22Rv1 (cell line): Measurements from ENCODE around the gene KCNG2.

Source experiments
- ZFX ChIP-seq: fragments of 450-650 bp; IDR thresholded peaks from 2 replicates; pipeline ENCODE4 v1.6.1; 2017; ENCODE audit warnings: antibody characterized with exemption, borderline replicate concordance
- TF ChIP-seq, protein P1 (sequence below): fragments of 450-650 bp; IDR thresholded peaks from 2 replicates; pipeline ENCODE4 v1.5.1; 2017; ENCODE audit warnings: mild to moderate bottlenecking

DNA sequence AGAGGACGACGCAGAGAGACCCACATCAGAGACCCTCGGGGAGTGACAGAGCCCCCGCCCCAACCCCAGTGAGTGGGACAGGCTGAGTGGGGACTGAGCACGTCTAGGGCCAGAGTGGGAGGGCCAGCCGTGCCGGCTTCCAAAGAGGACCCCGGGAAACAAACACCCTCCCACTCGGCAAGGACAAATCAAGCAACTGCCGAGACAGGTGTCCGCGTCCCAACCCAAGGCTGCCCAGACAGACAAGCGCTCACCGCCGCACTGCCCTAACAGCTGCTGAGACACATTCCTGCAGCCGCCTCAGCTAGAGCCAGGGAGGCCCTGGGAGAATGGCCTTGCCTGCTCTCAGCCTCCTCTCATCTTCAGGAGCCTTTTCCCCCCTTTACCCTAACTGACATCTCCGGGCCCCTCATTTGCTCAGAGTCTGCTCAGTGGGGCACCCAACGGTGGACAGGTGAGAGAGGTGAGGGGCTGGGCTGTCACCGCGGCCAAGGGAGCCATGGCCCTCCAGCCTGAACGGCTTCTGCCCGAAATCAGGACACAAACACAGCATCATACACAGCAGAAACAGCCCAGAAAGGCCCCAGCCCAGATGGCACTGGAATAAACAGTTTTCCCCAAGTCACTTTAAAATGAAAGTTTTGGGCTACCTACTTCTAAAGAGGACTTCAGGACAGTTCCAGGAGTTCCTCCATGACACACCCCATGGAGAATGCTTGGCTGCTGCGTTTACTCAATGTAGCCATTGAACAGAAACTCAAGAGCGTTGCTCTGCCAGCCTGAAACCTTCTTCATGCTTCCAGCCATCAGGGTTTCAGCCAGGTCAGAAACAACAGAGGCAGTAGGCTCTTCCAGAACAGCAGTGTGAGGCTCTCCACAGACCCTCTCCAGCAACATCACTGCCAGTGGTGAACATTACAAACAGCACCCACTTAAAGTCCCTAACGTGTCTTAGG is 130.1 kb downstream of the KCNG2 start:
- TF ChIP-seq, protein P1, sequence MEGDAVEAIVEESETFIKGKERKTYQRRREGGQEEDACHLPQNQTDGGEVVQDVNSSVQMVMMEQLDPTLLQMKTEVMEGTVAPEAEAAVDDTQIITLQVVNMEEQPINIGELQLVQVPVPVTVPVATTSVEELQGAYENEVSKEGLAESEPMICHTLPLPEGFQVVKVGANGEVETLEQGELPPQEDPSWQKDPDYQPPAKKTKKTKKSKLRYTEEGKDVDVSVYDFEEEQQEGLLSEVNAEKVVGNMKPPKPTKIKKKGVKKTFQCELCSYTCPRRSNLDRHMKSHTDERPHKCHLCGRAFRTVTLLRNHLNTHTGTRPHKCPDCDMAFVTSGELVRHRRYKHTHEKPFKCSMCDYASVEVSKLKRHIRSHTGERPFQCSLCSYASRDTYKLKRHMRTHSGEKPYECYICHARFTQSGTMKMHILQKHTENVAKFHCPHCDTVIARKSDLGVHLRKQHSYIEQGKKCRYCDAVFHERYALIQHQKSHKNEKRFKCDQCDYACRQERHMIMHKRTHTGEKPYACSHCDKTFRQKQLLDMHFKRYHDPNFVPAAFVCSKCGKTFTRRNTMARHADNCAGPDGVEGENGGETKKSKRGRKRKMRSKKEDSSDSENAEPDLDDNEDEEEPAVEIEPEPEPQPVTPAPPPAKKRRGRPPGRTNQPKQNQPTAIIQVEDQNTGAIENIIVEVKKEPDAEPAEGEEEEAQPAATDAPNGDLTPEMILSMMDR = no peak
- no peak for TF ChIP-seq ZFX
